ENCODE measurements around the gene TSEN54.

TSEN54 gene

GRCh38 chr17:75531721-75532072 is 15.4 kb downstream of the TSEN54 start:
- H3K4me3 ChIP-seq (ENCODE audit: control insufficient read depth, low read depth, low read length): no peak overlapping the region
- TF ChIP-seq, protein P1, sequence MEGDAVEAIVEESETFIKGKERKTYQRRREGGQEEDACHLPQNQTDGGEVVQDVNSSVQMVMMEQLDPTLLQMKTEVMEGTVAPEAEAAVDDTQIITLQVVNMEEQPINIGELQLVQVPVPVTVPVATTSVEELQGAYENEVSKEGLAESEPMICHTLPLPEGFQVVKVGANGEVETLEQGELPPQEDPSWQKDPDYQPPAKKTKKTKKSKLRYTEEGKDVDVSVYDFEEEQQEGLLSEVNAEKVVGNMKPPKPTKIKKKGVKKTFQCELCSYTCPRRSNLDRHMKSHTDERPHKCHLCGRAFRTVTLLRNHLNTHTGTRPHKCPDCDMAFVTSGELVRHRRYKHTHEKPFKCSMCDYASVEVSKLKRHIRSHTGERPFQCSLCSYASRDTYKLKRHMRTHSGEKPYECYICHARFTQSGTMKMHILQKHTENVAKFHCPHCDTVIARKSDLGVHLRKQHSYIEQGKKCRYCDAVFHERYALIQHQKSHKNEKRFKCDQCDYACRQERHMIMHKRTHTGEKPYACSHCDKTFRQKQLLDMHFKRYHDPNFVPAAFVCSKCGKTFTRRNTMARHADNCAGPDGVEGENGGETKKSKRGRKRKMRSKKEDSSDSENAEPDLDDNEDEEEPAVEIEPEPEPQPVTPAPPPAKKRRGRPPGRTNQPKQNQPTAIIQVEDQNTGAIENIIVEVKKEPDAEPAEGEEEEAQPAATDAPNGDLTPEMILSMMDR (IDR thresholded peaks at IDR 0.05; ENCODE audit: control insufficient read depth, insufficient read depth, low read depth, low read length, missing control alignments): no peak
- no peak for DNase-seq (ENCODE audit: low read depth)

GRCh38 chr17:75535119-75535537 is 18.8 kb downstream of the TSEN54 start:
- no peak for DNase-seq (ENCODE audit: low read depth)
- TF ChIP-seq, protein P1 (IDR thresholded peaks at IDR 0.05; ENCODE audit: control insufficient read depth, insufficient read depth, low read depth, low read length, missing control alignments): no peak
- H3K4me3 ChIP-seq (ENCODE audit: control insufficient read depth, low read depth, low read length): no peak overlapping the region

DNA sequence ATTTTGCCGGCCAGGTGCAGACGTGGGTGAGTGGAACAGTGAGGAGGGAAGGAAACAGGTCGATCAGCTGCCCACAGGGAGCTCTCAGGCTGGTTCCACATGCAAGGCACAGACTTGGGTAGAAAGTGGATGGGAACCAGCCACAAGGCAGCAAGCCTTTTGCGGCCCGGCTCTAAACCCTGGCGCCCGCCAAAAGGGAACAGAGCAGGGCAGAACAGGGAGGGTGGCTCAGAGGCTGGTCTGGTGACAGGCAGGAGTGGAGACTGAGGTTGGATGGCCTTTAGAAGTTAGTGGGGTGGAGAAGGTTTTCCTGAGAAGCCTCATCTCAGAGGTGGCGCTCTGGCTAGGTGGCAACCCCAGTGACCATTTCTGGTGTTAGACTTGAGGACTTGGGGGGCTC is 19.5 kb downstream of the TSEN54 start:
- no peak overlapping the region for H3K4me3 ChIP-seq (ENCODE audit: control insufficient read depth, low read depth, low read length)
- DNase-seq (ENCODE audit: low read depth): no peak
- TF ChIP-seq, protein P1 (IDR thresholded peaks at IDR 0.05; ENCODE audit: control insufficient read depth, insufficient read depth, low read depth, low read length, missing control alignments): no peak

- TF ChIP-seq, protein P1 (IDR thresholded peaks at IDR 0.05; ENCODE audit: control insufficient read depth, insufficient read depth, low read depth, low read length, missing control alignments): no peak
- H3K4me3 ChIP-seq (ENCODE audit: control insufficient read depth, low read depth, low read length): no peak overlapping the region
Observed at GRCh38 chr17:75536366-75536765, 20.0 kb downstream of the TSEN54 start.

DNA sequence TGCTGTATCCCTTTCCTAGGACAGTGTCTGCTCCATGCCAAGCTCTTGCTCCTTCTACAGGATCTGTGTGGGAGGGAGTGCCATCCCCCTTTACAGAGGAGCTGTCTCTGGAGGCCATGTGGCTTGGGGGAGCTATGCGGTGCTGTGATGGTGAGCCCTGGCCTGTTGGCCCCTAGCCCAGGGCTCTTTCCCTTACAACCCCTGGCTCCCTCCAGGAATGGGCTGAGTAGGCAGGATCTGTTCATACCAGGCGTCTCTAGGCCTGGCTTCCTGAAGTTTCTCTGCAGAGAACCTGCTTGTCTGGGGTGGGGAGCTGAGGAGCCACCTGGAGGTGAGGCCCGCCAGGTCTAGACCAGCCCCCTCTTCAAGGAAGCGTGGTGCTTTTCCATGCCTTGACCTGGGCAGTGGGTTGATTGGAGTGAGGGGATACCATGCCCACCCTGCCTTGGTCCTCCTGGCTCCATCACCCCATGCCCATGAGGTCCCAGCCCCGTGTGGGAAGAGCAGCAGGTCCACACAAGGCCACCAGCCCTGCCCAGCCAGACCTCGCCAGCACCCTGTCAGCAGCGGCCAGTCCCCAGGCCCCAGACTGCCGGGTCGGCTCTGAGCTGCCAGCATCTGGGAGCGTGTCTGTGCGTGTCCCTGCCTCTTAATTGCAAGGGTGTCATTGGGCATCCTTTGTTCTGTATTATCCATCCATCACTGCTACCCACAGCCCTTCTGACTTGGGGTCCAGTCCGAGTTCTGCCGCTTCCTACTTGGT is 23.8 kb downstream of the TSEN54 start:
- no peak overlapping the region for H3K4me3 ChIP-seq (ENCODE audit: control insufficient read depth, low read depth, low read length)
- no peak for DNase-seq (ENCODE audit: low read depth)
- TF ChIP-seq, protein P1 (IDR thresholded peaks at IDR 0.05; ENCODE audit: control insufficient read depth, insufficient read depth, low read depth, low read length, missing control alignments): no peak

More at GRCh38 chr17:75536366-75536765, 20.0 kb downstream of the TSEN54 start:
- no peak for DNase-seq (ENCODE audit: low read depth)

GRCh38 chr17:75540923-75541503 is 24.7 kb downstream of the TSEN54 start:
- TF ChIP-seq, protein P1 (IDR thresholded peaks at IDR 0.05; ENCODE audit: control insufficient read depth, insufficient read depth, low read depth, low read length, missing control alignments): no peak

More at GRCh38 chr17:75540923-75541503, 24.7 kb downstream of the TSEN54 start:
- no peak for DNase-seq (ENCODE audit: low read depth)
- no peak overlapping the region for H3K4me3 ChIP-seq (ENCODE audit: control insufficient read depth, low read depth, low read length)

Measured in AG09309 (cell line).